ENCODE results near the gene PEX14.

DNA sequence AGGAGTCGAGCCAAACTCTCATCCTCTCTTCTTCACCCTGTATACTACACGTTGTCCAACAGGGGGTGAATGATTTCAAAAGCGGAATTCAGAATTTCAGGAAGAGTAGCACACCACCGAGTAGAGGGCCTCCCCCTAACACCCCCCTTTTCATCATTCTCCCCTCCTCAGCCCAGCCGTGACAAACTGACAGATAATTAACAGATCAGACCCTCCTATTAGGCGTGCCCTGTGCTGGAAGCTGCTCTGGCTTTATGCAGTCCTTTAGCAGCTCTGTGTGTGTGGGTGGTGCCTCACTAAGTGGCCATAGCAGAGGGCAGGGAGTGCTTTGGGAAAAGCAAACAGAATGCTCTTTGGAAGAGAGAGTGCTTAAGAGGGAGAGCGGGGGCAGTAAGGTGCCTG is 44.3 kb downstream of the PEX14 start:
- TF ChIP-seq, protein P1, sequence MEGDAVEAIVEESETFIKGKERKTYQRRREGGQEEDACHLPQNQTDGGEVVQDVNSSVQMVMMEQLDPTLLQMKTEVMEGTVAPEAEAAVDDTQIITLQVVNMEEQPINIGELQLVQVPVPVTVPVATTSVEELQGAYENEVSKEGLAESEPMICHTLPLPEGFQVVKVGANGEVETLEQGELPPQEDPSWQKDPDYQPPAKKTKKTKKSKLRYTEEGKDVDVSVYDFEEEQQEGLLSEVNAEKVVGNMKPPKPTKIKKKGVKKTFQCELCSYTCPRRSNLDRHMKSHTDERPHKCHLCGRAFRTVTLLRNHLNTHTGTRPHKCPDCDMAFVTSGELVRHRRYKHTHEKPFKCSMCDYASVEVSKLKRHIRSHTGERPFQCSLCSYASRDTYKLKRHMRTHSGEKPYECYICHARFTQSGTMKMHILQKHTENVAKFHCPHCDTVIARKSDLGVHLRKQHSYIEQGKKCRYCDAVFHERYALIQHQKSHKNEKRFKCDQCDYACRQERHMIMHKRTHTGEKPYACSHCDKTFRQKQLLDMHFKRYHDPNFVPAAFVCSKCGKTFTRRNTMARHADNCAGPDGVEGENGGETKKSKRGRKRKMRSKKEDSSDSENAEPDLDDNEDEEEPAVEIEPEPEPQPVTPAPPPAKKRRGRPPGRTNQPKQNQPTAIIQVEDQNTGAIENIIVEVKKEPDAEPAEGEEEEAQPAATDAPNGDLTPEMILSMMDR (IDR thresholded peaks at IDR 0.05): peak in 1 of 4 experiments; percentile 20
- TF ChIP-seq EP300 (IDR thresholded peaks at IDR 0.05) (no peak), POLR2A (IDR thresholded peaks at IDR 0.05) (no peak)

Data from gastroesophageal sphincter (tissue), 3 donors.